OCI-LY1 (cell line): ENCODE data around the gene TUBA1A.

Experiments
- H2AFZ ChIP-seq: fragments of 200-600 bp; sonication (generic), shearing (Covaris generic); 2 replicates; pipeline ENCODE4 v1.6.0; 2014; ENCODE audit warnings: antibody characterized with exemption, mild to moderate bottlenecking, low read length
- H3F3A ChIP-seq: fragments of 200-600 bp; sonication (generic), shearing (Covaris generic); 2 replicates; pipeline ENCODE4 v1.6.0; 2014; ENCODE audit warnings: mild to moderate bottlenecking, antibody characterized with exemption, low read length, moderate library complexity; ENCODE audit not compliant: insufficient read depth
- H3K27ac ChIP-seq: fragments of 200-600 bp; sonication (generic); 2 replicates; pipeline ENCODE4 v1.5.1; 2014; ENCODE audit warnings: low read length, mixed run types, mild to moderate bottlenecking, low read depth; ENCODE audit not compliant: poor library complexity, severe bottlenecking
- H3K27me3 ChIP-seq: fragments of 200-600 bp; sonication (generic); 2 replicates; pipeline ENCODE4 v1.6.0; 2014; ENCODE audit warnings: antibody characterized with exemption, mild to moderate bottlenecking, low read length, moderate library complexity; ENCODE audit not compliant: insufficient read depth
- H3K36me3 ChIP-seq: fragments of 200-600 bp; sonication (generic); 2 replicates; pipeline ENCODE4 v1.6.1; 2014; ENCODE audit warnings: mild to moderate bottlenecking, antibody characterized with exemption, low read length, moderate library complexity, mixed read lengths; ENCODE audit not compliant: insufficient read depth
- H3K4me1 ChIP-seq: fragments of 200-600 bp; sonication (generic); 2 replicates; pipeline ENCODE4 v1.5.1; 2014; ENCODE audit warnings: mild to moderate bottlenecking, low read length, moderate library complexity; ENCODE audit not compliant: insufficient read depth, severe bottlenecking
- H3K4me2 ChIP-seq: fragments of 200-600 bp; sonication (generic), shearing (Covaris generic); 2 replicates; pipeline ENCODE4 v1.6.1; 2014; ENCODE audit warnings: low read length
- H3K4me3 ChIP-seq: fragments of 200-600 bp; sonication (generic); 2 replicates; pipeline ENCODE4 v1.5.1; 2014; ENCODE audit warnings: low read length, low read depth, mild to moderate bottlenecking, mixed read lengths; ENCODE audit not compliant: poor library complexity, severe bottlenecking
- H3K79me2 ChIP-seq: fragments of 200-600 bp; shearing (Covaris generic); 2 replicates; pipeline ENCODE4 v1.6.1; 2016; ENCODE audit warnings: mixed run types, low read length, mixed read lengths; ENCODE audit not compliant: insufficient read depth
- H3K9ac ChIP-seq: fragments of 200-600 bp; sonication (generic), shearing (Covaris generic); 2 replicates; pipeline ENCODE4 v1.6.1; 2014; ENCODE audit warnings: mild to moderate bottlenecking, low read length, mixed read lengths
- H3K9me2 ChIP-seq: fragments of 200-600 bp; sonication (generic), shearing (Covaris generic); 2 replicates; pipeline ENCODE4 v1.6.1; 2014; ENCODE audit warnings: low read depth, mild to moderate bottlenecking, low read length, mixed read lengths
- H3K9me3 ChIP-seq: fragments of 200-600 bp; shearing (Covaris generic); 2 replicates; pipeline ENCODE4 v1.6.1; 2014; ENCODE audit warnings: low read length, mixed read lengths
- H4K20me1 ChIP-seq: fragments of 200-600 bp; sonication (generic), shearing (Covaris generic); 2 replicates; pipeline ENCODE4 v1.6.0; 2016; ENCODE audit warnings: mild to moderate bottlenecking, low read length; ENCODE audit not compliant: insufficient read depth
- EZH2 ChIP-seq: fragments of 200-600 bp; sonication (generic), shearing (Covaris generic); IDR thresholded peaks from 2 replicates; pipeline ENCODE4 v1.8.0; 2017; ENCODE audit warnings: borderline replicate concordance, mixed run types, mild to moderate bottlenecking, antibody characterized with exemption, low read length, moderate library complexity, mixed read lengths
- TF ChIP-seq, protein P1 (sequence below): fragments of 200-600 bp; sonication (generic), shearing (Covaris generic); IDR thresholded peaks from 2 replicates; pipeline ENCODE4 v1.5.1; 2017; ENCODE audit warnings: mild to moderate bottlenecking, antibody characterized with exemption, low read length, moderate library complexity, mixed read lengths

The TUBA1A gene

GRCh38 chr12:49208676-49209075, 19.8 kb upstream of the TUBA1A start:
- no peaks in the 10 kb centered on the region for H3K79me2 ChIP-seq
- peak overlapping the region; percentile 14 for H3K4me3 ChIP-seq
- peaks cover 17% of the 10 kb centered on the region for H3K4me1 ChIP-seq
- H3K9ac ChIP-seq: peak overlapping the region; percentile 8; the same call in 1 of the 2 replicates
- H3K9me2 ChIP-seq: no peaks in the 10 kb centered on the region
- no peaks in the 10 kb centered on the region for H4K20me1 ChIP-seq
- H3F3A ChIP-seq: 0 out of 2 replicates have a peak, but pooled peaks cover 4% of the 10 kb centered on the region
- peak overlapping the region; percentile 93 for H2AFZ ChIP-seq
- peak overlapping the region; percentile 44; the same call in 1 of the 2 replicates for H3K4me2 ChIP-seq
- no peaks in the 10 kb centered on the region for H3K9me3 ChIP-seq
- no peaks in the 10 kb centered on the region for H3K36me3 ChIP-seq
- no peak for TF ChIP-seq EZH2
- TF ChIP-seq, protein P1, sequence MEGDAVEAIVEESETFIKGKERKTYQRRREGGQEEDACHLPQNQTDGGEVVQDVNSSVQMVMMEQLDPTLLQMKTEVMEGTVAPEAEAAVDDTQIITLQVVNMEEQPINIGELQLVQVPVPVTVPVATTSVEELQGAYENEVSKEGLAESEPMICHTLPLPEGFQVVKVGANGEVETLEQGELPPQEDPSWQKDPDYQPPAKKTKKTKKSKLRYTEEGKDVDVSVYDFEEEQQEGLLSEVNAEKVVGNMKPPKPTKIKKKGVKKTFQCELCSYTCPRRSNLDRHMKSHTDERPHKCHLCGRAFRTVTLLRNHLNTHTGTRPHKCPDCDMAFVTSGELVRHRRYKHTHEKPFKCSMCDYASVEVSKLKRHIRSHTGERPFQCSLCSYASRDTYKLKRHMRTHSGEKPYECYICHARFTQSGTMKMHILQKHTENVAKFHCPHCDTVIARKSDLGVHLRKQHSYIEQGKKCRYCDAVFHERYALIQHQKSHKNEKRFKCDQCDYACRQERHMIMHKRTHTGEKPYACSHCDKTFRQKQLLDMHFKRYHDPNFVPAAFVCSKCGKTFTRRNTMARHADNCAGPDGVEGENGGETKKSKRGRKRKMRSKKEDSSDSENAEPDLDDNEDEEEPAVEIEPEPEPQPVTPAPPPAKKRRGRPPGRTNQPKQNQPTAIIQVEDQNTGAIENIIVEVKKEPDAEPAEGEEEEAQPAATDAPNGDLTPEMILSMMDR: no peak
- H3K27me3 ChIP-seq: no peaks in the 10 kb centered on the region
- H3K27ac ChIP-seq: peak overlapping the region; percentile 34

DNA sequence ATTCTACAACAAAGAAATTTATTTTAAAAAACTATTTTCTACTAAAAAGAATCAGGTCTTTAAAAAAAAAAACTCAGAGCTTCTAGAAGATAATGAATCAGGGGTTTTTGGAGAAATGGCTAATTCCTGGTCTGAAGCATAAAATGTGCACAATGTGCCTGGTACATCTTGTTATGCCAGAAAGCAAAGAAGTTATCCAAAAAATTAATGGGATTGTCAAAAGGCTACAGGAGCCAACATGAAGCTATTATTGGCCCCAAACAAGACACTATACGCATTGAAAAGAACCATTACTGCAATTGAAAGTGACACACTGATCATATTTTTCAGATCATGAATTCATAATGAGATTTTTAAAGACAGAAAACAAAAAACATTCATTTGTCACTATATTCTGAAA, 19.3 kb upstream of the TUBA1A start:
- H3K27me3 ChIP-seq: no peaks in the 10 kb centered on the region

DNA sequence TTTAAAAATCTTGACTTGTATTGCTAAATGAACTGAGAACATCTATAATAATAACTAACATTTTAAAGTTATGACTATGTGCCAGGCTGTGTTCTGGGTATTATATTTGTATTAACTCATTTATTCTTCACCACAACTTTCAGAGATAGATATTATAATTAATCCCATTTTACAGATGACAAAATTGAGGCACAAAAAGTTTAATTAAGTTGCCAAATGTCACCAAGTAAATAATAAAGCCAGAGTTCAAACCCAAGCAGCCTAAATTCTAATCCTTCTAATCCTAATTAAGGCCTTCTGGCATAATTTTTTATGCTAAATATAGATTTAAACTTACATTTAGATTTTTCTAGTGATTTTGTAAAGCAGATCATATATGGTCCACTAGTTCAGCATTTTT, 17.5 kb upstream of the TUBA1A start:
- 0 out of 2 replicates have a peak, but pooled peaks cover 4% of the 10 kb centered on the region for H3F3A ChIP-seq
- no peaks in the 10 kb centered on the region for H3K9me3 ChIP-seq
- peaks cover 22% of the 10 kb centered on the region for H3K4me1 ChIP-seq
- H2AFZ ChIP-seq: no peak overlapping the region
- H3K9ac ChIP-seq: no peak overlapping the region
- no peaks in the 10 kb centered on the region for H3K36me3 ChIP-seq
- H4K20me1 ChIP-seq: no peaks in the 10 kb centered on the region
- no peaks in the 10 kb centered on the region for H3K9me2 ChIP-seq
- no peak overlapping the region for H3K4me3 ChIP-seq
- H3K79me2 ChIP-seq: no peaks in the 10 kb centered on the region
- no peak overlapping the region for H3K4me2 ChIP-seq
- H3K27ac ChIP-seq: no peak overlapping the region
- H3K27me3 ChIP-seq: no peaks in the 10 kb centered on the region
- no peak for TF ChIP-seq EZH2
- TF ChIP-seq, protein P1: no peak

More for the DNA sequence above, 19.3 kb upstream of the TUBA1A start:
- no peaks in the 10 kb centered on the region for H3K36me3 ChIP-seq
- H3K4me1 ChIP-seq: peaks cover 13% of the 10 kb centered on the region
- H3K9ac ChIP-seq: no peak overlapping the region
- no peak for TF ChIP-seq EZH2
- TF ChIP-seq, protein P1: no peak
- 0 out of 2 replicates have a peak, but pooled peaks cover 4% of the 10 kb centered on the region for H3F3A ChIP-seq
- H2AFZ ChIP-seq: peak overlapping the region; percentile 93; the same call in 1 of the 2 replicates
- H3K27ac ChIP-seq: no peak overlapping the region
- 0 out of 2 replicates have a peak overlapping the region, but pooled peaks have one; percentile 44 for H3K4me2 ChIP-seq
- H3K79me2 ChIP-seq: no peaks in the 10 kb centered on the region
- H4K20me1 ChIP-seq: no peaks in the 10 kb centered on the region
- no peaks in the 10 kb centered on the region for H3K9me3 ChIP-seq
- H3K4me3 ChIP-seq: no peak overlapping the region
- no peaks in the 10 kb centered on the region for H3K9me2 ChIP-seq
